Ovary (tissue), 9 donors: Measurements from ENCODE around the gene CERS6. TPM values are rescaled to one million over a fixed set of nuclear protein-coding genes. Genes with fewer than 3 reads are reported as not detected.

ENCODE experiments used
- DNase-seq, 5 donors: peaks; one replicate each; pipeline ENCODE4 v3.0.0-alpha.2; 2019 to 2020
- H3K27ac ChIP-seq, 2 donors: fragments of 200-600 bp; one replicate each; pipeline versions ENCODE4 v1.5.1 to v1.8.0; 2019 to 2022
- H3K27me3 ChIP-seq: fragments of 200-600 bp; one replicate; pipeline ENCODE4 v1.8.0; 2022
- H3K36me3 ChIP-seq: fragments of 200-600 bp; sonication (generic); one replicate; pipeline ENCODE4 v1.5.1; 2019
- H3K4me1 ChIP-seq: one replicate; pipeline ENCODE4 v1.8.1; 2013; ENCODE audit warnings: mild to moderate bottlenecking, moderate library complexity; ENCODE audit not compliant: insufficient read depth
- H3K4me3 ChIP-seq: fragments of 200-600 bp; sonication (generic); one replicate; pipeline ENCODE4 v1.5.1; 2017
- H3K9me3 ChIP-seq, 2 donors: fragments of 200-600 bp in 1 of 2; sonication (generic) in 1 of 2; one replicate each; pipeline versions ENCODE4 v1.5.1 to v1.8.1; 2013 to 2019; ENCODE audit warnings: mild to moderate bottlenecking in 1 of 2, moderate library complexity in 1 of 2
- CTCF ChIP-seq, 3 donors: fragments of 450-650 bp in 2 of 3; fragments of 200-600 bp in 1 of 3; IDR thresholded peaks; one replicate each; pipeline versions ENCODE4 v1.5.1 to v1.8.0; 2016 to 2022; ENCODE audit warnings: antibody characterized with exemption in 3 of 3, mild to moderate bottlenecking in 1 of 3
- EP300 ChIP-seq: sonication (generic); formaldehyde crosslinking; IDR thresholded peaks from one replicate; pipeline ENCODE4 v1.6.1; 2017; ENCODE audit warnings: antibody characterized with exemption
- POLR2A ChIP-seq: fragments of 450-650 bp; IDR thresholded peaks from one replicate; pipeline ENCODE4 v1.6.1; 2017; ENCODE audit warnings: antibody characterized with exemption, mild to moderate bottlenecking, moderate library complexity
- WGBS, 3 donors: extraction: QIAGEN DNeasy Blood & Tissue Kit in 1 of 3; methylation state at CpG; one replicate each; pipeline versions ENCODE4 v1.1.5 to v1.1.7; 2013 to 2017; 5-methylcytosine and 5-hydroxymethylcytosine counted together
- intact Hi-C, 4 donors: fragments of 100-400 bp; cut with DNase I; formaldehyde crosslinking; loops; one replicate each; pipeline versions ENCODE4 v1.11.0 to v1.15.1; 2022 to 2023
- polyA plus RNA-seq, 2 donors: library from polyadenylated mRNA; stranded (reverse); fragments of 200-250 nt in 1 of 2; fragments of 350-450 nt in 1 of 2; fragmentation: Illumina TruSeq in 1 of 2; extraction: RNeasy Lipid Tissue Mini Kit (QIAGEN cat#74804) in 1 of 2; gene quantifications; one replicate each; pipeline ENCODE4 v1.2.3, GENCODE V29; 2013 to 2014
- total RNA-seq, 7 donors: library from RNA; depleted of rRNA in 2 of 7; stranded (reverse); fragments of >200 nt in 2 of 7; fragmentation: NEBNext Ultra II Directional in 3 of 7; extraction: Animal tissue kit (Norgen Biotek cat#: 25700) in 3 of 7; gene quantifications; one replicate each; pipeline versions ENCODE4 v1.1.0 to v1.2.4, GENCODE V29; 2016 to 2023
- donor health status: DM: no; HTN: no; CAD: no; lungs with moderate emphysema.
- donor health status: DM: no; HTN: no; CAD: no.
- donor health status: Bipolar disorder and iron deficiency.
- donor health status: DM: yes; HTN: yes; CAD: no.
- donor health status: DM: no; HTN: no; CAD: no.
- donor health status: DM: yes; HTN: yes; CAD: no.

CERS6 gene
- total and polyA plus RNA-seq, 9 donors, result 11.5 to 30.8 (median 24.9) TPM

GRCh38 chr2:168666339-168666738 lies 210.3 kb downstream of the CERS6 start:
- WGBS, 3 donors, result 30 to 48% (median 42%) methylated on average over 1 of the region's 1 CpG
- no peaks in the 10 kb centered on the region for H3K36me3 ChIP-seq
- no peak overlapping the region for H3K27ac ChIP-seq
- H3K9me3 ChIP-seq, result no peaks in the 10 kb centered on the region
- no peaks in the 10 kb centered on the region for H3K4me1 ChIP-seq
- no peak overlapping the region for H3K4me3 ChIP-seq
- no peaks in the 10 kb centered on the region for H3K27me3 ChIP-seq
- DNase-seq, result no peak
- intact Hi-C loops, result no loop called here
- TF ChIP-seq POLR2A, result no peak
- TF ChIP-seq CTCF (IDR thresholded peaks at IDR 0.05), result no peak

GRCh38 chr2:168667156-168667555 lies 211.1 kb downstream of the CERS6 start:
- Histone ChIP-seq H3K27ac (no peak overlapping the region), H3K36me3 (no peaks in the 10 kb centered on the region), H3K4me1 (no peaks in the 10 kb centered on the region), H3K27me3 (no peaks in the 10 kb centered on the region), H3K9me3 (no peaks in the 10 kb centered on the region), H3K4me3 (no peak overlapping the region)
- DNase-seq, result no peak
- 88 to 94% (median 91%) methylated on average over 3 of the region's 3 CpGs for WGBS, 3 donors
- no peak for TF ChIP-seq EP300
- no peak for TF ChIP-seq POLR2A
- no peak for TF ChIP-seq CTCF (IDR thresholded peaks at IDR 0.05)
- intact Hi-C loops, result no loop called here

GRCh38 chr2:168669151-168669550 lies 213.1 kb downstream of the CERS6 start:
- no peak overlapping the region for H3K4me3 ChIP-seq
- no peaks in the 10 kb centered on the region for H3K9me3 ChIP-seq
- no peaks in the 10 kb centered on the region for H3K27me3 ChIP-seq
- intact Hi-C loops, result no loop called here
- no peak for TF ChIP-seq CTCF (IDR thresholded peaks at IDR 0.05)
- no peak for TF ChIP-seq EP300
- TF ChIP-seq POLR2A, result no peak
- no peaks in the 10 kb centered on the region for H3K4me1 ChIP-seq
- H3K27ac ChIP-seq, result no peak overlapping the region
- DNase-seq, result no peak
- no peaks in the 10 kb centered on the region for H3K36me3 ChIP-seq

- H3K27ac ChIP-seq, result no peak overlapping the region
- no peaks in the 10 kb centered on the region for H3K36me3 ChIP-seq
- intact Hi-C loops, result no loop called here
- H3K4me3 ChIP-seq, result no peak overlapping the region
- H3K4me1 ChIP-seq, result no peaks in the 10 kb centered on the region
- 47 to 71% (median 47%) methylated on average over 1 of the region's 1 CpG for WGBS, 3 donors
- no peaks in the 10 kb centered on the region for H3K9me3 ChIP-seq
- no peaks in the 10 kb centered on the region for H3K27me3 ChIP-seq
- no peak for DNase-seq
- TF ChIP-seq CTCF (IDR thresholded peaks at IDR 0.05) (no peak), POLR2A (no peak), EP300 (no peak)
These were observed 214.4 kb downstream of the CERS6 start for GRCh38 chr2:168670478-168670877.

- H3K4me1 ChIP-seq, result no peaks in the 10 kb centered on the region
- H3K27me3 ChIP-seq, result no peaks in the 10 kb centered on the region
- 77 to 84% (median 81%) methylated on average over 2 of the region's 2 CpGs for WGBS, 3 donors
- TF ChIP-seq EP300, result no peak
- H3K36me3 ChIP-seq, result no peaks in the 10 kb centered on the region
- no peaks in the 10 kb centered on the region for H3K9me3 ChIP-seq
- H3K4me3 ChIP-seq, result no peak overlapping the region
- no peak for DNase-seq
- intact Hi-C loops, result no loop called here
- H3K27ac ChIP-seq, result no peak overlapping the region
These were observed 215.9 kb downstream of the CERS6 start for GRCh38 chr2:168671932-168672331.
